GM21381 (cell line): ENCODE results near the gene PSD2.
A peak's percentile ranks its signal among the peaks of the same experiment; 100 is the strongest.

ENCODE experiments used
- ATAC-seq: cut with Tn5 transposase; IDR thresholded peaks from one replicate; pipeline ENCODE4 v1.9.1; 2021; ENCODE audit warnings: mild to moderate bottlenecking, moderate library complexity; ENCODE audit not compliant: unreplicated experiment

PSD2 gene

GRCh38 chr5:139835656-139836055 is 40.0 kb downstream of the PSD2 start:
- no peak for ATAC-seq

GRCh38 chr5:139836469-139837208 is 41.0 kb downstream of the PSD2 start:
- no peak for ATAC-seq

GRCh38 chr5:139837711-139838380 is 42.2 kb downstream of the PSD2 start:
- ATAC-seq, result no peak

- no peak for ATAC-seq
Observed at GRCh38 chr5:139838381-139839197, 43.0 kb downstream of the PSD2 start.

- no peak for ATAC-seq
Observed at GRCh38 chr5:139839232-139839815, 43.7 kb downstream of the PSD2 start.

- ATAC-seq, result no peak
Observed at GRCh38 chr5:139839918-139840317, 44.3 kb downstream of the PSD2 start.

- no peak for ATAC-seq
Observed at GRCh38 chr5:139841549-139841948, 45.9 kb downstream of the PSD2 start.

- ATAC-seq, result no peak
Observed at GRCh38 chr5:139842321-139842720, 46.7 kb downstream of the PSD2 start.

GRCh38 chr5:139843991-139844390 is 48.4 kb downstream of the PSD2 start:
- ATAC-seq, result no peak

GRCh38 chr5:139844472-139845145 is 49.0 kb downstream of the PSD2 start:
- peak; percentile 63 for ATAC-seq

- ATAC-seq, result no peak
Observed at GRCh38 chr5:139845846-139846681, 50.5 kb downstream of the PSD2 start.

GRCh38 chr5:139847091-139847490 is 51.5 kb downstream of the PSD2 start:
- ATAC-seq, result no peak

GRCh38 chr5:139847790-139848507 is 52.3 kb downstream of the PSD2 start:
- peak; percentile 47 for ATAC-seq

GRCh38 chr5:139848508-139849100 is 53.0 kb downstream of the PSD2 start:
- no peak for ATAC-seq

GRCh38 chr5:139849501-139849900 is 53.9 kb downstream of the PSD2 start:
- no peak for ATAC-seq

GRCh38 chr5:139849942-139850341 is 54.3 kb downstream of the PSD2 start:
- ATAC-seq, result no peak

- no peak for ATAC-seq
Observed at GRCh38 chr5:139850423-139851016, 54.9 kb downstream of the PSD2 start.

- ATAC-seq, result no peak
Observed at GRCh38 chr5:139851558-139851957, 56.0 kb downstream of the PSD2 start.
